Right atrium auricular region (tissue), 2 donors: ENCODE measurements around the gene QSOX2. TPM values are rescaled to one million over a fixed set of nuclear protein-coding genes. Genes with fewer than 3 reads are reported as not detected.

Experiments used
- DNase-seq: peaks from one replicate; pipeline ENCODE4 v3.0.0-alpha.2; 2019; ENCODE audit warnings: low spot score
- H3K27ac ChIP-seq, 2 donors: fragments of 200-600 bp; sonication (generic); 1 replicate in 1 of 2; 2 replicates in 1 of 2; pipeline ENCODE4 v1.5.1; 2016 to 2019
- H3K27me3 ChIP-seq, 2 donors: fragments of 200-600 bp; sonication (generic); one replicate each; pipeline versions ENCODE4 v1.5.1 to v1.6.0; 2017 to 2019
- H3K36me3 ChIP-seq: fragments of 200-600 bp; sonication (generic); one replicate; pipeline ENCODE4 v1.5.1; 2016
- H3K4me1 ChIP-seq, 2 donors: fragments of 200-600 bp; sonication (generic); one replicate each; pipeline versions ENCODE4 v1.5.1 to v1.6.0; 2017 to 2019
- H3K4me3 ChIP-seq, 2 donors: fragments of 200-600 bp; sonication (generic); 1 replicate in 1 of 2; 2 replicates in 1 of 2; pipeline ENCODE4 v1.5.1; 2017 to 2019; ENCODE audit warnings: mild to moderate bottlenecking in 1 of 2, moderate library complexity in 1 of 2
- H3K9me3 ChIP-seq, 2 donors: fragments of 200-600 bp; sonication (generic); one replicate each; pipeline ENCODE4 v1.5.1; 2019
- total RNA-seq, 2 donors: library from RNA; depleted of rRNA; stranded (reverse); fragments of >200 nt; gene quantifications; one replicate each; pipeline ENCODE4 v1.1.0, GENCODE V29; 2016
- TF ChIP-seq, protein P1 (sequence below), 2 donors: fragments of 200-600 bp; sonication (generic); IDR thresholded peaks; one replicate each; pipeline ENCODE4 v1.5.1; 2019; ENCODE audit warnings: antibody characterized with exemption in 2 of 2

Gene QSOX2
- total RNA-seq, 2 donors from 2014 or later: 3.2 to 6.3 TPM

DNA sequence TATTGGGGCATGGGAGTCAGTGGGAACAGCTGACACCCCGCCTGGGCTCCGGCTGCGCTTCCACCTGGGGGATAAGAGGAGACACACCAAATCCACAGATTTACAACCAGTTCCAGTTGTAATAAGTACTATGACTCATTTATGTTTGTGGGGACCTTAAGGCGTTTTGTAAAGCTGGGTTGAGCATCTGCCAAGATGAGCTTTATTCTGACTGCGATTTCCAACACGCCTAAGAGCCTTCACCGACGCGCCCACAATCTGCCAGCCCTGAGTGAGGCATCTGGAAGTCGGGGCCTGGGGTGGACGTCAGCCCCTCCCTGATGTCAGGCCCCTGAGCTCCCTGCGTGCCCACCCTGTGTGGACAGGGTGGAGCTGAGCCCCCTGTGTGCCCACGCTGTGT, 26.3 kb downstream of the QSOX2 start:
- peaks cover 63% of the 10 kb centered on the region for H3K36me3 ChIP-seq
- TF ChIP-seq, protein P1, sequence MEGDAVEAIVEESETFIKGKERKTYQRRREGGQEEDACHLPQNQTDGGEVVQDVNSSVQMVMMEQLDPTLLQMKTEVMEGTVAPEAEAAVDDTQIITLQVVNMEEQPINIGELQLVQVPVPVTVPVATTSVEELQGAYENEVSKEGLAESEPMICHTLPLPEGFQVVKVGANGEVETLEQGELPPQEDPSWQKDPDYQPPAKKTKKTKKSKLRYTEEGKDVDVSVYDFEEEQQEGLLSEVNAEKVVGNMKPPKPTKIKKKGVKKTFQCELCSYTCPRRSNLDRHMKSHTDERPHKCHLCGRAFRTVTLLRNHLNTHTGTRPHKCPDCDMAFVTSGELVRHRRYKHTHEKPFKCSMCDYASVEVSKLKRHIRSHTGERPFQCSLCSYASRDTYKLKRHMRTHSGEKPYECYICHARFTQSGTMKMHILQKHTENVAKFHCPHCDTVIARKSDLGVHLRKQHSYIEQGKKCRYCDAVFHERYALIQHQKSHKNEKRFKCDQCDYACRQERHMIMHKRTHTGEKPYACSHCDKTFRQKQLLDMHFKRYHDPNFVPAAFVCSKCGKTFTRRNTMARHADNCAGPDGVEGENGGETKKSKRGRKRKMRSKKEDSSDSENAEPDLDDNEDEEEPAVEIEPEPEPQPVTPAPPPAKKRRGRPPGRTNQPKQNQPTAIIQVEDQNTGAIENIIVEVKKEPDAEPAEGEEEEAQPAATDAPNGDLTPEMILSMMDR (IDR thresholded peaks at IDR 0.05): no peak
- no peak overlapping the region for H3K4me3 ChIP-seq
- no peaks in the 10 kb centered on the region for H3K9me3 ChIP-seq
- H3K27ac ChIP-seq: no peak overlapping the region
- H3K27me3 ChIP-seq: no peaks in the 10 kb centered on the region
- no peaks in the 10 kb centered on the region for H3K4me1 ChIP-seq
- DNase-seq: no peak

DNA sequence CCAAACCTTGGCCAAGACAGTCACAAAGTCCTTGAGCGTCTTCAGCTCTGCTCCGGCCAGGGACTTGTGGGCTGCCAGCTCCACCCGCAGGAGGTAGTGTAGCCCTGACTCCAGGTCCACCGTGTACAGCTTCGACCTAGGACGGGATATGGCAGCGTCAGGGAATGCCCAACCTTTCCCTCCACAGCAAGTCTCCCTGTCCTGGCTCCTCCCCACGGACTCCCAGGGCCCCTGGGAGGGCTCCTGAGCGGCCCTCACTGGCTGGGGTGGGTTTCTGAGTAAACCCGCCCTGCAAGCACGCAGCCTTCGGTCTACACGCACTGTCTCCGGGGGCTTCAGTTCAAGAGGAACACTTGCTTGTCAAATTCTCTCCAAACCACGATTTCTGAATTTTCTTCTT, 26.9 kb downstream of the QSOX2 start:
- Histone ChIP-seq H3K36me3 (peaks cover 63% of the 10 kb centered on the region), H3K4me3 (no peak overlapping the region), H3K27me3 (no peaks in the 10 kb centered on the region), H3K9me3 (no peaks in the 10 kb centered on the region), H3K4me1 (no peaks in the 10 kb centered on the region), H3K27ac (no peak overlapping the region)
- TF ChIP-seq, protein P1 (IDR thresholded peaks at IDR 0.05): no peak
- no peak for DNase-seq

DNA sequence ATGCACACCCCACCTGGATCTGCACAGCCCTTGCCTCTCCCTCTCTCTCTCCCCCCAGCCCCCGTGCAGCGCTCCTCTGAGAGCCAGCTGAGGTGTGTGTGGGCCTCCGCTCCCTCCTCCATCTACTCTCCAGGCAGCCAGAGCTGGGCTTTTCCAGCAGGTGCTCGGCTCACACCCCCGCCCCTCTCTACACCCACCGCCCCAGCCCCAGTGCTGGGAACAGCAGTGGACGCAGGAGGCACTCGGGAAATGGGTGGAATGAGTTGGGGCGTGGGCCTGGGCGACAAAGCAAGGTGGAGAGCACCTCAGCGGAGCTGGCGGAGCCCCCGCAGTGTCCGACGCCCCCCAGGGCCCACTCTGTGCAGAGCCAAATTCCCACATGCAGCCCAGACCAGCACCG, 27.3 kb downstream of the QSOX2 start:
- H3K4me3 ChIP-seq: no peak overlapping the region
- TF ChIP-seq, protein P1 (IDR thresholded peaks at IDR 0.05): no peak
- DNase-seq: no peak
- peaks cover 65% of the 10 kb centered on the region for H3K36me3 ChIP-seq
- no peaks in the 10 kb centered on the region for H3K9me3 ChIP-seq
- no peak overlapping the region for H3K27ac ChIP-seq
- no peaks in the 10 kb centered on the region for H3K4me1 ChIP-seq
- no peaks in the 10 kb centered on the region for H3K27me3 ChIP-seq

DNA sequence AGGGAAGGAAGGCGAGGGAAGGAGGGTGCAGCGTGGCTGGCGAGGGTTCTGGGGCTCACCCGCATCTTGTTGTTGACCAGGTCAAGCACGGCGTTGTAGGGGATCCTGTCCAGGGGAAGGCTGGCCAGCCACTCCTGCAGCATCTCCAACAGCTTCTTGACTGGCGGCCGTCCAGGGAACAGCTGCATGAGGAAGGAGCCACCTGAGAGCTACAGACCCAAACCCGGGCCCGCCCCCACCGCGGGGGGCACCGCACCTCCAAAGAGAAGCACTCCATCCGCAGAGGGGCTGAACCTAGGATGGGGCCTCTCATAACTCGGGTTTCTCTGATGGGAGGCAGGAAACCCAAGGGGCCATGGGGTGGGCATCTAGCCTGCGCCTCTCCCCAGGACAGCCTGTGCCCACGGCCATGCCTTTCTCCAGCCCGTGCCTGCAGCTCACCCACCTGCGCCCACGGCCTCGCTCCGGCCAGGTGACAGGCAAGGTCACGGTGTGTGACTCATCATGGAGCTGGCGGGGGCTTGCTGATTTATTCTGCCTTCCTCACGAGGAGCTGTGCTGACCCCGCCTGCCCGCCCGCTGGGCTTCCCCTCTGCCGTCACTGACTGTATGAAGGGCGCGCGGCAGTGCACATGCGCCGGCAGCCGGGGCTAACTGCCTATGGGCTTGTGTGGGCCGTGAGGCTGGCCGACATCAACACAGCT, 28.9 kb downstream of the QSOX2 start:
- Histone ChIP-seq H3K4me3 (no peak overlapping the region), H3K27ac (no peak overlapping the region), H3K9me3 (no peaks in the 10 kb centered on the region), H3K27me3 (no peaks in the 10 kb centered on the region), H3K36me3 (peaks cover 61% of the 10 kb centered on the region), H3K4me1 (no peaks in the 10 kb centered on the region)
- TF ChIP-seq, protein P1 (IDR thresholded peaks at IDR 0.05): no peak
- no peak for DNase-seq

DNA sequence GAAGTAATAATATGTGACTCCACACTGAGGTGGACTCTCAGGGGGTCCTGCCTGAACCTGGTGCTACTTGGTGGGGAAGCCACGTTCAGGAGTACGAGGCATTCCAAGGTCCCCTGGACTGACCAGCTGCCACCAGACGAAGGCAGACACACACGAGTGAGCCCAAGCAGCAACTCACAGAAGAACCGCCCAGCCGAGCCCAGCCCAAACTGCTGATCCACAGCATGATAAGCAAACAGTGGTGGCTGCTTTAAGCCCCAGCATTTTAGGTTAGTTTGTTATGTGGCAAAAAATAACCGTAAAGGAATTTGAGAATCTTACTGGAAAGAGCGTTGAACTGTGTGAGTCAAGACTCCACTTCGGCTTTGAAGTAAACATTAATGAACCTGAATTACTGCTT, 31.9 kb downstream of the QSOX2 start:
- Histone ChIP-seq H3K27ac (no peak overlapping the region), H3K4me3 (no peak overlapping the region), H3K9me3 (no peaks in the 10 kb centered on the region), H3K36me3 (peaks cover 65% of the 10 kb centered on the region), H3K4me1 (no peaks in the 10 kb centered on the region), H3K27me3 (no peaks in the 10 kb centered on the region)
- DNase-seq: no peak
- TF ChIP-seq, protein P1 (IDR thresholded peaks at IDR 0.05): no peak
